ENCODE data around the gene ADORA2B.
"Not testable (repeated sequence)": the region's sequence is repeated elsewhere in the genome, so short reads cannot be mapped to it uniquely, and the experiment has no call there.

Gene ADORA2B

DNA sequence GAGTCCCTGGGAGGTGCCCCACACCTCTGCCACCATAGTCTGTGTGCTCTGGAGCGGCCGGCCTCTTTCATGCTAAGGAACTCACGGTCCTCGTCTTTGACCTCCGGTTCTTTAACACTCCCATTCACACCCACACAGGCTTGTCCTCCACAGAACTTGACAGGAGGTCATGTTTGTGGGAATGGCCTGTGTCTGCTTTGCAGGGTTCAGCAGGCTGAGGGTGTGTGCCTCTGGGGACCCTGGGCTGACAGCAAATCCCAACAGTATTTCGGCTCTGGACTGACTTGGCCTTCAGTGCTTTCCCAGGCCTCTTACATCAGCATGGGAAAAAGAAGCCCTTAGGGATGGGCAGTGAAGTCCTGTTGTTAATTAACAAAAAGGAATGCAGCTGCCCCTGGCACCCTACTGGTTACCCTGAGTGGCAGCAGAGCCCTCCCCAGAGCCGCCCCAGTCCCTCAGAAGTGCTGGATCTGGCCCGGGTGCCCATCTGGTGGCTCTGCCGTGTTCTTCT lies 35.4 kb upstream of the ADORA2B start:
- Histone ChIP-seq H3K4me2 (ENCODE audit: low read length) (no peak overlapping the region), H3K27me3 (ENCODE audit: low read depth, low read length) (0 out of 2 replicates have a peak, but pooled peaks cover 6% of the 10 kb centered on the region), H2AFZ (ENCODE audit: low read depth, low read length) (no peak overlapping the region), H3K9me3 (ENCODE audit: insufficient read depth, low read length) (no peaks in the 10 kb centered on the region), H3K4me1 (ENCODE audit: low read length) (no peaks in the 10 kb centered on the region), H3K36me3 (replicated peaks; ENCODE audit: low read depth, low read length) (no peaks in the 10 kb centered on the region), H3K9ac (ENCODE audit: low read length) (no peak overlapping the region), H4K20me1 (ENCODE audit: insufficient read depth, low read length) (no peaks in the 10 kb centered on the region), H3K79me2 (ENCODE audit: low read length) (no peaks in the 10 kb centered on the region), H3K4me3 (ENCODE audit: low read length) (no peak overlapping the region), H3K27ac (ENCODE audit: low read length) (no peak overlapping the region)
- TF ChIP-seq, protein P1, sequence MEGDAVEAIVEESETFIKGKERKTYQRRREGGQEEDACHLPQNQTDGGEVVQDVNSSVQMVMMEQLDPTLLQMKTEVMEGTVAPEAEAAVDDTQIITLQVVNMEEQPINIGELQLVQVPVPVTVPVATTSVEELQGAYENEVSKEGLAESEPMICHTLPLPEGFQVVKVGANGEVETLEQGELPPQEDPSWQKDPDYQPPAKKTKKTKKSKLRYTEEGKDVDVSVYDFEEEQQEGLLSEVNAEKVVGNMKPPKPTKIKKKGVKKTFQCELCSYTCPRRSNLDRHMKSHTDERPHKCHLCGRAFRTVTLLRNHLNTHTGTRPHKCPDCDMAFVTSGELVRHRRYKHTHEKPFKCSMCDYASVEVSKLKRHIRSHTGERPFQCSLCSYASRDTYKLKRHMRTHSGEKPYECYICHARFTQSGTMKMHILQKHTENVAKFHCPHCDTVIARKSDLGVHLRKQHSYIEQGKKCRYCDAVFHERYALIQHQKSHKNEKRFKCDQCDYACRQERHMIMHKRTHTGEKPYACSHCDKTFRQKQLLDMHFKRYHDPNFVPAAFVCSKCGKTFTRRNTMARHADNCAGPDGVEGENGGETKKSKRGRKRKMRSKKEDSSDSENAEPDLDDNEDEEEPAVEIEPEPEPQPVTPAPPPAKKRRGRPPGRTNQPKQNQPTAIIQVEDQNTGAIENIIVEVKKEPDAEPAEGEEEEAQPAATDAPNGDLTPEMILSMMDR (IDR thresholded peaks at IDR 0.05; ENCODE audit: low read depth, low read length) = no peak
- TF ChIP-seq EZH2phosphoT487 (IDR thresholded peaks at IDR 0.05; ENCODE audit: low read depth) = no peak

DNA sequence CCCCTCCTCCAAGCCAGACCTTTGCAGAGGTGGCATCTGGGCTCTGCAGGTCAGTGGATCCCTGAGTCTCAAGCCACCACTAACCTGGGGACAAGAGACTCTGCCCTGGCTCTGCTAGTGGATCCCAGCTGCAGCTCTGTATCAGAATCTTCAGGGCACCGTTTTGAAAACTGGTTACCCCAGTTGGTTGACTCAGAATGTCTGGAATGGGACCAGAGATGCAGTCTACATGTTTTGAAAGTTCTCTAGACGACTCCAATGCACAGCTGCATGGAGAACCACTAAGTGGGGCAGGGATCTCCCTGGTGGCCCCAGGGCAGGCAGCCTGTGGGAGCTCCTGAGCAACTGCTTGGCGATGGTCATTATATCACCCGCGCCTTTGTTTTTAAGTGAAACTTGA lies 34.1 kb upstream of the ADORA2B start:
- Histone ChIP-seq H3K27ac (ENCODE audit: low read length) (no peak overlapping the region), H2AFZ (ENCODE audit: low read depth, low read length) (no peak overlapping the region), H3K4me1 (ENCODE audit: low read length) (no peaks in the 10 kb centered on the region), H3K4me3 (ENCODE audit: low read length) (no peak overlapping the region), H3K36me3 (replicated peaks; ENCODE audit: low read depth, low read length) (no peaks in the 10 kb centered on the region), H3K9me3 (ENCODE audit: insufficient read depth, low read length) (no peaks in the 10 kb centered on the region), H4K20me1 (ENCODE audit: insufficient read depth, low read length) (no peaks in the 10 kb centered on the region), H3K9ac (ENCODE audit: low read length) (no peak overlapping the region), H3K4me2 (ENCODE audit: low read length) (no peak overlapping the region), H3K27me3 (ENCODE audit: low read depth, low read length) (0 out of 2 replicates have a peak, but pooled peaks cover 6% of the 10 kb centered on the region), H3K79me2 (ENCODE audit: low read length) (no peaks in the 10 kb centered on the region)
- TF ChIP-seq, protein P1 (IDR thresholded peaks at IDR 0.05; ENCODE audit: low read depth, low read length) = no peak

DNA sequence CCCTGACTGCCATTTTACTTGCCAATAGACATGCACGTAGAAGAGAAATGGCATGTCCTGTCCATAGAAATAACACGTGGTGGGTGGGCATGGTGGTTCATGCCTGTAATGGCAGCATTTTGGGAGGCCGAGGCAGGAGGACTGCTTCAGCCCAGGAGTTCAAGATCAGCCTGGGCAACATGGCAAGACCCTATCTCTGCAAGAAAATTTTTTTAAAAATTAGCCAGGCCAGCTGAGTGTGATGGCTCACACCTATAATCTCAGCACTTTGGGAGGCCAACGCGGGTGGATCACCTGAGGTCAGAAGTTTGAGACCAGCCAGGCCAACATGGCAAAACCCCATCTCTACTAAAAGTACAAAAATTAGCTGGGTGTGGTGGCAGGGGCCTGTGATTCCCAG lies 33.2 kb upstream of the ADORA2B start:
- H3K79me2 ChIP-seq (ENCODE audit: low read length); H3K36me3 ChIP-seq (replicated peaks; ENCODE audit: low read depth, low read length); H3K27ac ChIP-seq (ENCODE audit: low read length); H2AFZ ChIP-seq (ENCODE audit: low read depth, low read length); H3K9ac ChIP-seq (ENCODE audit: low read length); H4K20me1 ChIP-seq (ENCODE audit: insufficient read depth, low read length); H3K4me3 ChIP-seq (ENCODE audit: low read length); H3K4me2 ChIP-seq (ENCODE audit: low read length); H3K9me3 ChIP-seq (ENCODE audit: insufficient read depth, low read length); H3K4me1 ChIP-seq (ENCODE audit: low read length); H3K27me3 ChIP-seq (ENCODE audit: low read depth, low read length): not testable (repeated sequence)

DNA sequence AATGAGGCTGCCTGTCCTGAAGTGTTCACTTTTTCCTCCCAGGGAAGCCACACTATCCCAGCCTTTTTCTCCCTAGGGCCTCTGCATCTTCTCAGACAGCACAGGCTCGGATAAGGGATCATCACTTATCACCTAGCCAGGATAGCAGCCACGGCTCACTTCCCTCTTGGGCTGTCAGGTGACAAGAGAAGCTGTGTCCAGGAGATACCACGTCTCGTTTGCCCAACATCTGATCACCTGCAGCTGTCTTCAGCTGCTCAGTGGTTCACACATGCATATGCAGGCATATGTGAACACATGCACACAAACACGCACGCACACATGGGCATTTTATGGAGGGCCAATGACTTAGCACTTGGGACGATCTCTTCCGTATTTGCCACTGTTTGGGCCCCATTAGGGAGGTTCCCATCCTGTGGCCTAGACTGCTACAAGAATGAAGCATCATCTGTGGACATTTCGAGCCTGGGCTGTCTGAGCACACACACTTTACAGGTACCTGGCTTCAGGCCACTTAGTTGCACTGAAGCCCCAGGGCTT lies 32.4 kb upstream of the ADORA2B start:
- no peaks in the 10 kb centered on the region for H3K9me3 ChIP-seq (ENCODE audit: insufficient read depth, low read length)
- no peaks in the 10 kb centered on the region for H4K20me1 ChIP-seq (ENCODE audit: insufficient read depth, low read length)
- H3K4me2 ChIP-seq (ENCODE audit: low read length) = no peak overlapping the region
- H3K27ac ChIP-seq (ENCODE audit: low read length) = no peak overlapping the region
- H2AFZ ChIP-seq (ENCODE audit: low read depth, low read length) = no peak overlapping the region
- no peaks in the 10 kb centered on the region for H3K36me3 ChIP-seq (replicated peaks; ENCODE audit: low read depth, low read length)
- H3K4me1 ChIP-seq (ENCODE audit: low read length) = no peaks in the 10 kb centered on the region
- TF ChIP-seq, protein P1 (IDR thresholded peaks at IDR 0.05; ENCODE audit: low read depth, low read length) = no peak
- no peak for TF ChIP-seq EZH2phosphoT487 (IDR thresholded peaks at IDR 0.05; ENCODE audit: low read depth)
- H3K9ac ChIP-seq (ENCODE audit: low read length) = no peak overlapping the region
- H3K4me3 ChIP-seq (ENCODE audit: low read length) = no peak overlapping the region
- H3K79me2 ChIP-seq (ENCODE audit: low read length) = no peaks in the 10 kb centered on the region
- no peaks in the 10 kb centered on the region for H3K27me3 ChIP-seq (ENCODE audit: low read depth, low read length)

Data from OCI-LY3 (cell line).